Esophagus squamous epithelium (tissue), 4 donors: Measurements from ENCODE around the gene UIMC1.

Experiments
- POLR2A ChIP-seq, 4 donors: fragments of 450-650 bp; IDR thresholded peaks; one replicate each; pipeline ENCODE4 v1.6.1; 2017; ENCODE audit warnings: antibody characterized with exemption in 4 of 4, mild to moderate bottlenecking in 4 of 4, moderate library complexity in 3 of 4
- TF ChIP-seq, protein P1 (sequence below), 6 experiments: fragments of 450-650 bp in 4 of 6; fragments of 200-600 bp in 2 of 6; sonication (generic) in 2 of 6; IDR thresholded peaks; one replicate each; pipeline ENCODE4 v1.5.1; 2016 to 2019; ENCODE audit warnings: antibody characterized with exemption in 6 of 6, mild to moderate bottlenecking in 4 of 6, moderate library complexity in 4 of 6

DNA sequence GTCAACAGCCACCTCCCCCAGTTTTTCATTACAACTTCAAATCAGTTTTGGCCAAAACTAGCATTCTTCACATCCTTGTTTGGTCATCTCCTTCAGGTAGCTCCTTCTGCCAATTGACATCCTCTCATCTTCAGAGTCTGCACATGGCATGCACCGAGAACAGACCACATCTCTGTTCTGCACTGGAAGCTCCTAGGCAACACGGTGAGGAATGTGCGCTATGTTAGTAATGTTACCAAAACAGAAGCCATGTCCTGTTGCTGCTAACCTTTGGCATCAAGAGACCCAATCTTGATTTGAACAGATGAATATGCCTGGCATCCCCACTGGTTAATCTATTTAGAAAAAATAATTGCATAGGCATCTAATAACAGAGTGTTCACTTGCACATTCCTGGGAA lies 102.3 kb downstream of the UIMC1 start:
- TF ChIP-seq, protein P1, sequence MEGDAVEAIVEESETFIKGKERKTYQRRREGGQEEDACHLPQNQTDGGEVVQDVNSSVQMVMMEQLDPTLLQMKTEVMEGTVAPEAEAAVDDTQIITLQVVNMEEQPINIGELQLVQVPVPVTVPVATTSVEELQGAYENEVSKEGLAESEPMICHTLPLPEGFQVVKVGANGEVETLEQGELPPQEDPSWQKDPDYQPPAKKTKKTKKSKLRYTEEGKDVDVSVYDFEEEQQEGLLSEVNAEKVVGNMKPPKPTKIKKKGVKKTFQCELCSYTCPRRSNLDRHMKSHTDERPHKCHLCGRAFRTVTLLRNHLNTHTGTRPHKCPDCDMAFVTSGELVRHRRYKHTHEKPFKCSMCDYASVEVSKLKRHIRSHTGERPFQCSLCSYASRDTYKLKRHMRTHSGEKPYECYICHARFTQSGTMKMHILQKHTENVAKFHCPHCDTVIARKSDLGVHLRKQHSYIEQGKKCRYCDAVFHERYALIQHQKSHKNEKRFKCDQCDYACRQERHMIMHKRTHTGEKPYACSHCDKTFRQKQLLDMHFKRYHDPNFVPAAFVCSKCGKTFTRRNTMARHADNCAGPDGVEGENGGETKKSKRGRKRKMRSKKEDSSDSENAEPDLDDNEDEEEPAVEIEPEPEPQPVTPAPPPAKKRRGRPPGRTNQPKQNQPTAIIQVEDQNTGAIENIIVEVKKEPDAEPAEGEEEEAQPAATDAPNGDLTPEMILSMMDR (IDR thresholded peaks at IDR 0.05): no peak
- no peak for TF ChIP-seq POLR2A (IDR thresholded peaks at IDR 0.05)
